Hepatic stellate cell (primary cell): Measurements from ENCODE around the gene SPSB2.
"Not testable (repeated sequence)": the region's sequence is repeated elsewhere in the genome, so short reads cannot be mapped to it uniquely, and the experiment has no call there.

Experiments used
- DNase-seq: peaks from one replicate; pipeline ENCODE4 v3.0.0; 2011; ENCODE audit warnings: low spot score

The SPSB2 gene

GRCh38 chr12:6899837-6900519 lies 26.9 kb upstream of the SPSB2 start:
- peak; percentile 28 for DNase-seq

- no peak for DNase-seq
Measured at GRCh38 chr12:6899427-6899826, 26.3 kb upstream of the SPSB2 start.

- DNase-seq: no peak
Measured at GRCh38 chr12:6896846-6897435, 23.8 kb upstream of the SPSB2 start.

DNA sequence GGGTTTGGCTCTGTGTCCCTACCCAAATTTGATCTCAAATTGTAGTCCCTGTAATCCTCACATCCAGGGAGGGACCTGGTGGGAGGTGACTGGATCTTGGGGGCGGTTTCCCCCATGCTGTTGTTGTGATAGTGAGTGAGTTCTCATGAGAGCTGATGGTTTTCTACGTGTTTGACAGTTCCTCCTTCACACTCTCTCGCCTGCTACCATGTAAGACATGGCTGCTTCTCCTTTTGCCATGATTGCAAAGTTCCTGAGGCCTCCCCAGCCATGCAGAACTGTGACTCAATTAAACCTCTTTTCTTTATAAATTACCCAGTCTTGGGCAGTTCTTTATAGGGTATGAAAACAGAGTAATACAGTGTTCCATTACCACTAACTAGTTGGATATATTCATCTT lies 21.2 kb upstream of the SPSB2 start:
- DNase-seq: no peak

DNA sequence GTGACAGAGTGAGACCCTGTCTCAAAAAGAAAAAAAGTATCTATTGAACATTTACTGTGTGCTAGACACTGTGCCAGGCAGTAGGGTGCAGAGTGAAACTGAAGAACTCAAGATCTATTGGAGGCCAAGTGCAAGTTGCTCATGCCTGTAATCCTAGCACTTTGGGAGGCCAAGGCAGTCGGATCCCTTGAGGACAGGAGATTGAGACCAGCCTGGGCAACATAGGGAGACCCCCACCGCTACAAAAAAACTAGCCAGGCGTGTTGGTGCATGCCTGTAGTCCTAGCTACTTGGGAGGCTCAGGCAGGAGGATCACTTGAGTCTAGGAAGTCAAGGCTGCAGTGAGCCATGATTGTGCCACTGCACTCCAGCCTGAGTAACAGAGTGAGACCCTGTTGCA lies 19.6 kb upstream of the SPSB2 start:
- DNase-seq: not testable (repeated sequence)

DNA sequence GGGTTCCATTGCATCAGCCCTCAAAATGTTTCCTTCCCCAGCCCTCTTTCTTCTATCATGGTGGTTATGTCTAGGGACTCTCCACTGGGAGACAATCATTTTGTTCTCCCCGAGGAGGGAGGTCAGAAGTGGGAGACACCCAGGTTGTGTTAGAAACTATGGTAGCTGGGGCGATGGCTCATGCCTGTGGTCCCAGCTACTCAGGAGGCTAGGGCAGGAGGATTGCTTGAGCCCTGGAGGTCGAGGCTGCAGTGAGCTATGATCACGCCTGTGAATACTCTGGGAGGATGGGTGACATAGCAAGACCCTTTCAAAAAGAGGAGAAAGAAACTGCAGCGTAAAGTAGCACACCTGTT lies 18.5 kb upstream of the SPSB2 start:
- DNase-seq: no peak

DNA sequence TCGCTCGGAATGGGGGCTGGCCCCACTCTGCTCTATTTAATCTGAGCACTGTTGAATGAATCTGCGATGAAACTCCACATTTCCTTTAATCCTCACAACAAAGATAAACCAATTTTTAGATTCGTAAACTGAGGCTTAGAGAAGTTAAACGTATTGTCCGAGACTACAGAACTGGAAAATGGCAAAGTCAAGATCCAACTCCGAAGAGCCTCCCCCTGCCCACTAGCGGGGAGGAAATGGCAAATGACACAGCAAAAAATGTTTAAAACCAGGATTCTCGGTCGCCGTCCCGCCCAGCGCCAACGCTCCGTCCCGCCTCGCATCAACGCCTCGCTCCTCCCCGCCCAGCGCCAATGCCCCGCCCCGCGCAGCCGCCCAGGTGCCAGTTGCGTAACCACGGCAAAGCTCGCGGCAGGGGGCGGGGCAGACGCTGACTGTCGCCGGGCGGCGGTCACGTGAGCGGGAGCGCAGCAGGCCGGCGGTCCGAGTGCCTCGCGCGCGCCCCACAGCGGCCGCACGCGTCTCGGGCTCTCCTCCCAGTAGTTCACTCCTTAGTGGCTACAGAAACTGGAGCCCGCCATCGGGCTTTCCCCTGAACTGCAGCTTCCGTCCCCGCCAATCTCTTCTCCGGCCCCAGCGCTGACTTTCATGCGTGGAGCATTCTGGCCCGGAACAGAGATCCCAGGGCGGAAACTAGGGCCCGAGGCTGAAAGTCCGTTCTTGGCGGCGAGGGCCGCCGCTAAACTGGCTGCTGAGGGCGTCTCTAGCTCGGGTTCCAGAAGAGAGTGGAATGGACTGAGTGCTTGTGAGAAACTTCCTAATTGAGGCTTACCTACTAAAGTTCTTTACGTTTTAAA lies 17.9 kb upstream of the SPSB2 start:
- peak; percentile 94 for DNase-seq

- not testable (repeated sequence) for DNase-seq
Measured at GRCh38 chr12:6889775-6890573, 16.9 kb upstream of the SPSB2 start.

- not testable (repeated sequence) for DNase-seq
Measured at GRCh38 chr12:6888794-6889193, 15.7 kb upstream of the SPSB2 start.

GRCh38 chr12:6888360-6888759 lies 15.3 kb upstream of the SPSB2 start:
- no peak for DNase-seq

- DNase-seq: no peak
Measured at GRCh38 chr12:6887460-6887859, 14.4 kb upstream of the SPSB2 start.

DNA sequence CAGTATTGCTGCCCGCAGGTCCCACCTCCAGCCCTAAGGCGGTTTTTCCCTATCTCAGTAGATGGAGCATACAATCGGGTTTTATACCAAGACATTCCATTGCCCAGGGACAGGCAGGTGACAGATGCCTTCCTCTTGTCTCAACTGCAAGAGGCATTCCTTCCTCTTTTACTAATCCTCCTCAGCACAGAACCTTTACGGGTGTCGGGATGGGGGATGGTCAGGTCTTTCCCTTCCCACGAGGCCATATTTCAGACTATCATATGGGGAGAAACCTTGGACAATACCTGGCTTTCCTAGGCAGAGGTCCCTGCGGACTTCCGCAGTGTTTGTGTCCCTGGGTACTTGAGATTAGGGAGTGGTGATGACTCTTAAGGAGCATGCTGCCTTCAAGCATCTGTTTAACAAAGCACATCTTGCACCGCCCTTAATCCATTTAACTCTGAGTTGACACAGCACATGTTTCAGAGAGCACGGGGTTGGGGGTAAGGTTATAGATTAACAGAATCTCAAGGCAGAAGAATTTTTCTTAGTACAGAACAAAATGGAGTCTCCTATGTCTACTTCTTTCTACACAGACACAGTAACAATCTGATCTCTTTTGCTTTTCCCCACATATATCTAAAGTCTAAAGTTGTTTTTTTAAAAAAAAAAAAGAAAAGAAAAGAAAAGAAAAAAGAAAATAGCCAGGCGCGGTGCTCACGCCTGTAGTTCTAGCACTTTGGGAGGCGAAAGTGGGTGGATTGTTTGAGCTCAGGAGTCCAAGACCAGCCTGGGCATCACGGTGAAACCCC lies 13.3 kb upstream of the SPSB2 start:
- not testable (repeated sequence) for DNase-seq

- no peak for DNase-seq
Measured at GRCh38 chr12:6884539-6884938, 11.4 kb upstream of the SPSB2 start.

GRCh38 chr12:6883683-6884082 lies 10.6 kb upstream of the SPSB2 start:
- no peak for DNase-seq

GRCh38 chr12:6883252-6883651 lies 10.1 kb upstream of the SPSB2 start:
- no peak for DNase-seq

GRCh38 chr12:6879824-6880223 lies 6.7 kb upstream of the SPSB2 start:
- not testable (repeated sequence) for DNase-seq

- DNase-seq: not testable (repeated sequence)
Measured at GRCh38 chr12:6874015-6874368, 889 bp upstream of the SPSB2 start.

GRCh38 chr12:6872073-6873048 lies 742 bp downstream of the SPSB2 start:
- DNase-seq: peak; percentile 90

DNA sequence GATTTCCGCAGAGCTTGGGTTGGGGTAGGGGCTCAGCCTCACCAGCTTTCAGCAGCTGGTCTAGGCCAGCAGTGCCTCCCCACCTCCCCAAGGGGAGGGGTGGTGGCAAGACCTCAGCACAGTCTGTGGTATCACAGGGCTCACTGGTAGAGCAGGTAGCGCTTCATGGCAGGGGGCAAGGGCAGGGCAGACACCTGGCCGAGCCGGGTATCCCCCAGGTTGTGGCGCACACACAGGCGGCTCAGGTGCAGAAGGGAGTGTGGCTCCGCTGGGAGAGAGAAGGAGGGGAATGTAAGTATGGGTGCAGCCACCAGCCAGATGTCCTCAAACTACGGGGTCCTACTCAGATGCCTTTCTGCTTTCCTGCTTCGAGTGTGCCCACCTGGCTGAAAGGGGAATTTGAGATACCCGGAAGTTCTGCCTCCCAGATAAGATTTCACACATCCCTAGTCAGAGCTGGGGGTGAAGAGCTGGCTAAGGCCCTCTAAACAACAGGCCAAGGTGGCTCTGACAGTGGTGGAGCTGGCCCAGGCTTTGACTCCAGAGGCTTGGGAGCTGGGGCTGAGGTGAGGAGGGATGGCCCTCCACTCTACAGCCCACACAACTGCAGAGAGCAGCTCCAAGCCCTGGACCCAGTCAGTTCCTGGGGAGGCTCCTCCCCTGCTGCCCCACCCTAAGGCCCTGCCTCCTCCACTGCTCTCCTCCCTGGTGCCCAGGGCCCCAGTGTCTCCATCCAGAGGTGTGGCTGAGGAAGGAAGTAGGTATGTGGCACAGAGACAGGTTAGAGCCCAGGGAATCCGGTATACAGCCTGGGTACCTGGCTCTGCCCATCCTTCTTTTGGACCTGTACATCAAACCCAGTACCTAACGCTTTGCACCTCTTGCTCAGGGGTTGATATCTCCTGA lies 1.8 kb downstream of the SPSB2 start:
- peak; percentile 44 for DNase-seq
